OCI-LY7 (cell line): Measurements from ENCODE around the gene FAHD2A. TPM values are rescaled to one million over a fixed set of nuclear protein-coding genes. Genes with fewer than 3 reads are reported as not detected.
"Not testable (repeated sequence)": the region's sequence is repeated elsewhere in the genome, so short reads cannot be mapped to it uniquely, and the experiment has no call there.

Source experiments
- BruUV-seq: library from RNA; stranded (reverse); fragments of 400-500 nt; replicated peaks from 2 replicates; lab custom pipeline; 2021; lab: Mats Ljungman, UMichigan
- CTCF ChIA-PET: fragments of 300-600 bp; sonication (Branson Sonifier 250); formaldehyde crosslinking; loops from one replicate; lab custom pipeline; 2022; ENCODE audit warnings: antibody characterized with exemption; ENCODE audit not compliant: unreplicated experiment; lab: Charles Lee
- POLR2A ChIA-PET: fragments of 300-600 bp; sonication (Branson Sonifier 250); formaldehyde crosslinking; loops from one replicate; lab custom pipeline; 2022; ENCODE audit warnings: antibody characterized with exemption; lab: Charles Lee
- DNase-seq: peaks from one replicate; pipeline ENCODE4 v3.0.0-alpha.2; 2015; ENCODE audit warnings: low spot score
- H2AFZ ChIP-seq: fragments of 200-600 bp; sonication (generic), shearing (Covaris generic); 2 replicates; pipeline ENCODE4 v1.6.1; 2014; ENCODE audit warnings: mild to moderate bottlenecking, antibody characterized with exemption, low read length, moderate library complexity
- H3K27ac ChIP-seq: fragments of 200-600 bp; sonication (generic); 2 replicates; pipeline ENCODE4 v1.5.1; 2014; ENCODE audit warnings: mixed run types, low read depth, mild to moderate bottlenecking, moderate library complexity, low read length, inconsistent platforms; ENCODE audit not compliant: poor library complexity, severe bottlenecking
- H3K36me3 ChIP-seq: fragments of 200-600 bp; sonication (generic); 2 replicates; pipeline ENCODE4 v1.6.1; 2014; ENCODE audit warnings: mild to moderate bottlenecking, antibody characterized with exemption, low read length, moderate library complexity, mixed read lengths; ENCODE audit not compliant: insufficient read depth
- H3K4me1 ChIP-seq: fragments of 200-600 bp; sonication (generic); 2 replicates; pipeline ENCODE4 v1.5.1; 2014; ENCODE audit warnings: mild to moderate bottlenecking, low read length; ENCODE audit not compliant: insufficient read depth, poor library complexity, severe bottlenecking
- H3K4me2 ChIP-seq: fragments of 200-600 bp; sonication (generic); 2 replicates; pipeline ENCODE4 v1.6.1; 2014; ENCODE audit warnings: mild to moderate bottlenecking, low read length
- H3K4me3 ChIP-seq: fragments of 200-600 bp; sonication (generic); 2 replicates; pipeline ENCODE4 v1.5.1; 2014; ENCODE audit warnings: mild to moderate bottlenecking, low read depth, low read length; ENCODE audit not compliant: poor library complexity, severe bottlenecking
- H3K79me2 ChIP-seq: fragments of 200-600 bp; sonication (generic); 2 replicates; pipeline ENCODE4 v1.6.1; 2016; ENCODE audit warnings: low read depth, mild to moderate bottlenecking, low read length, moderate library complexity, mixed read lengths; ENCODE audit not compliant: insufficient read depth
- H3K9me2 ChIP-seq: fragments of 200-600 bp; sonication (generic); 2 replicates; pipeline ENCODE4 v1.6.1; 2016; ENCODE audit warnings: mild to moderate bottlenecking, low read length, mixed read lengths; ENCODE audit not compliant: insufficient read depth
- H3K9me3 ChIP-seq: fragments of 200-600 bp; sonication (generic); 2 replicates; pipeline ENCODE4 v1.6.1; 2014; ENCODE audit warnings: mild to moderate bottlenecking, mixed run types, low read length, mixed read lengths
- H4K20me1 ChIP-seq: fragments of 200-600 bp; sonication (generic); 2 replicates; pipeline ENCODE4 v1.6.1; 2014; ENCODE audit warnings: mild to moderate bottlenecking, antibody characterized with exemption, low read length, moderate library complexity, mixed read lengths; ENCODE audit not compliant: insufficient read depth
- EZH2phosphoT487 ChIP-seq: fragments of 200-600 bp; sonication (generic); IDR thresholded peaks from 2 replicates; pipeline ENCODE4 v1.6.1; 2018; ENCODE audit warnings: low read depth, borderline replicate concordance, mild to moderate bottlenecking, mixed run types, antibody characterized with exemption, low read length, moderate library complexity, mixed read lengths
- intact Hi-C: fragments of 100-400 bp; cut with micrococcal nuclease; formaldehyde crosslinking; loops from one replicate; pipeline ENCODE4 v1.10.0; 2022; ENCODE audit not compliant: unreplicated experiment
- total RNA-seq, 2 experiments: library from RNA; depleted of rRNA in 1 of 2; stranded (reverse); fragments of >200 nt in 1 of 2; shearing (Covaris generic) in 1 of 2; gene quantifications; 2 replicates each; pipeline ENCODE4 v1.2.3, GENCODE V29; 2014 to 2022
- TF ChIP-seq, protein P1 (sequence below): fragments of 200-600 bp; sonication (generic); conservative IDR thresholded peaks from 2 replicates; pipeline ENCODE4 v1.5.1; 2014; ENCODE audit warnings: mild to moderate bottlenecking, antibody characterized with exemption, low read length, moderate library complexity, mixed read lengths

The FAHD2A gene
- total RNA-seq, 2 experiments from 2014 or later: 48.2 to 50.9 TPM

- CTCF ChIA-PET: no interaction called here
- intact Hi-C loops: no loop called here
- POLR2A ChIA-PET: interaction anchor here (0.5 to 0.9 kb wide), 3 partner anchors 235 to 1405 kb away, joined by 3 read pairs; no protein-coding TSS in a partner anchor
Observed at GRCh38 chr2:95401480-95401879, 1.0 kb upstream of the FAHD2A start.

DNA sequence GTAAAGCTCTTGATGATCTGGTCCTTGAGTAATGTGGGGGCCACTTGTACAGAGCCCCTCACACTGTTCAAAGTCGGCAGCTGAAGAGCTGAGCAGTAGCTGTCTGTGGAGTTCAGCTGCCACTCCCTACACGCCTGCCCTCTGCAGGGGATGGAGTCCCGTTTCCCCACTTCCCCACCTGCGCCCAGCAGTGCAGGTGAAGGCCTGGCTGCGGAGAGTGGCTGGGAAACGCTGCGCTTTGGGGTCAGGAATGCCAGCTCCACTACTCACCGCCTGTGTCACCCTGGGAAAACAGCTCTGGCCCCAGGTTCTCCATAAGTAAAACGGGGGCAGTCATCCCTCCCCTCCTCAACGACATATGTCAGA lies 521 bp upstream of the FAHD2A start:
- H3K36me3 ChIP-seq, intact Hi-C loops, H3K9me2 ChIP-seq, H3K9me3 ChIP-seq, H4K20me1 ChIP-seq, H3K79me2 ChIP-seq, CTCF ChIA-PET: not testable (repeated sequence)
- POLR2A ChIA-PET: interaction anchor here (0.7 to 1.3 kb wide), 4 partner anchors 13 to 237 kb away, joined by 3 to 4 read pairs (median 4); partner anchors contain the start of gene ZNF2
- TF ChIP-seq, protein P1, sequence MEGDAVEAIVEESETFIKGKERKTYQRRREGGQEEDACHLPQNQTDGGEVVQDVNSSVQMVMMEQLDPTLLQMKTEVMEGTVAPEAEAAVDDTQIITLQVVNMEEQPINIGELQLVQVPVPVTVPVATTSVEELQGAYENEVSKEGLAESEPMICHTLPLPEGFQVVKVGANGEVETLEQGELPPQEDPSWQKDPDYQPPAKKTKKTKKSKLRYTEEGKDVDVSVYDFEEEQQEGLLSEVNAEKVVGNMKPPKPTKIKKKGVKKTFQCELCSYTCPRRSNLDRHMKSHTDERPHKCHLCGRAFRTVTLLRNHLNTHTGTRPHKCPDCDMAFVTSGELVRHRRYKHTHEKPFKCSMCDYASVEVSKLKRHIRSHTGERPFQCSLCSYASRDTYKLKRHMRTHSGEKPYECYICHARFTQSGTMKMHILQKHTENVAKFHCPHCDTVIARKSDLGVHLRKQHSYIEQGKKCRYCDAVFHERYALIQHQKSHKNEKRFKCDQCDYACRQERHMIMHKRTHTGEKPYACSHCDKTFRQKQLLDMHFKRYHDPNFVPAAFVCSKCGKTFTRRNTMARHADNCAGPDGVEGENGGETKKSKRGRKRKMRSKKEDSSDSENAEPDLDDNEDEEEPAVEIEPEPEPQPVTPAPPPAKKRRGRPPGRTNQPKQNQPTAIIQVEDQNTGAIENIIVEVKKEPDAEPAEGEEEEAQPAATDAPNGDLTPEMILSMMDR: 0 out of 2 replicates have a peak, but pooled peaks have one; percentile 26
- peak overlapping the region; percentile 95 for H3K4me3 ChIP-seq
- TSS peak; percentile 75 for BruUV-seq
- H3K4me2 ChIP-seq: peak overlapping the region; percentile 73
- peak; percentile 13 for DNase-seq
- peak overlapping the region; percentile 23 for H3K27ac ChIP-seq
- H3K4me1 ChIP-seq: peaks cover 16% of the 10 kb centered on the region
- H2AFZ ChIP-seq: peak overlapping the region; percentile 75; the same call in 1 of the 2 replicates

More at GRCh38 chr2:95401480-95401879, 1.0 kb upstream of the FAHD2A start:
- no peaks in the 10 kb centered on the region for H4K20me1 ChIP-seq
- H2AFZ ChIP-seq: peak overlapping the region; percentile 75; the same call in 1 of the 2 replicates
- no peaks in the 10 kb centered on the region for H3K36me3 ChIP-seq
- no peak overlapping the region for H3K27ac ChIP-seq
- H3K4me1 ChIP-seq: peaks cover 16% of the 10 kb centered on the region
- H3K9me2 ChIP-seq: no peaks in the 10 kb centered on the region
- peak overlapping the region; percentile 95 for H3K4me3 ChIP-seq
- TF ChIP-seq, protein P1: no peak
- TF ChIP-seq EZH2phosphoT487: no peak
- BruUV-seq: no TSS peak
- no peak for DNase-seq
- H3K4me2 ChIP-seq: peak overlapping the region; percentile 73
- peaks cover 9% of the 10 kb centered on the region; the same call in 1 of the 2 replicates for H3K79me2 ChIP-seq
- no peaks in the 10 kb centered on the region for H3K9me3 ChIP-seq

DNA sequence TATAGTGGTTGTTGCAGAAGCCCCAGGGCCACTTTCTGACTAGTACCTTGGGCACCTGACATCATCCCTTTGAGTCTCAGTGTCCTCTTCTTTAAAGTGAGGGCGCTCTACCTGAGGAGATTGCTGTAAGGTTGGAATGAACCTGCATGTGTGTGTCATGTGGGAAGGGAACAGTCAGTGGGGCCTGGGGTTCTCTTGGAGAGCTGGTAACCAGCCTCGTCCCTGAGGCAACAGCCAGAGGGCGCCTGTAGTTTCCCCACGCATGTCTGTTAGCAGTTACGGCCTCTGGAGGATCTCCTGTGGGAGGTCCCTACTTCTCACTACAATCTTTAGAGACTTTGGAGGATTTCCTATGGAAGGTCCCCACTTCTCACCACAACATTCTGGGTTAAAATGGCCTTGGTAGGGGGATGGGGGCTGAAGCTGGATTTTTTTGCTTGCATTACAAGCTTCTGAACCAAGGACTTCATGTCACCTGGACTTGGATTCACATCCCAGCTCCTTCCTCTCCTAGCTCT lies 755 bp downstream of the FAHD2A start:
- H4K20me1 ChIP-seq, H3K27ac ChIP-seq, intact Hi-C loops, H3K79me2 ChIP-seq, H3K9me2 ChIP-seq, H3K9me3 ChIP-seq, BruUV-seq: not testable (repeated sequence)
- Histone ChIP-seq H3K4me1 (peaks cover 16% of the 10 kb centered on the region), H3K4me2 (peak overlapping the region; percentile 73), H3K4me3 (peak overlapping the region; percentile 95), H3K36me3 (peaks cover 13% of the 10 kb centered on the region; the same call in 1 of the 2 replicates), H2AFZ (peak overlapping the region; percentile 75; the same call in 1 of the 2 replicates)
- POLR2A ChIA-PET: interaction anchor here (0.6 to 1.3 kb wide), 3 partner anchors 14 to 238 kb away, joined by 3 to 4 read pairs (median 4); partner anchors contain the start of gene ZNF2
- DNase-seq: peak; percentile 47
- CTCF ChIA-PET: interaction anchor here (0.9 kb wide), 1 partner anchor 16 kb away, joined by 3 read pairs; no protein-coding TSS in a partner anchor
- TF ChIP-seq, protein P1: peak; percentile 70

GRCh38 chr2:95403824-95404223 lies 1.3 kb downstream of the FAHD2A start:
- H3K27ac ChIP-seq, H2AFZ ChIP-seq, H4K20me1 ChIP-seq, H3K79me2 ChIP-seq, H3K9me3 ChIP-seq, H3K9me2 ChIP-seq, DNase-seq, CTCF ChIA-PET, intact Hi-C loops: not testable (repeated sequence)
- POLR2A ChIA-PET: interaction anchor here (0.6 kb wide), 1 partner anchor 41 kb away, joined by 3 read pairs; no protein-coding TSS in a partner anchor
- Histone ChIP-seq H3K4me1 (peaks cover 16% of the 10 kb centered on the region), H3K4me3 (peak overlapping the region; percentile 95), H3K4me2 (peak overlapping the region; percentile 73), H3K36me3 (peaks cover 14% of the 10 kb centered on the region; the same call in 1 of the 2 replicates)
- BruUV-seq: TSS peak; percentile 72
